K562 (cell line): ENCODE data around the gene CD6. TPM values are rescaled to one million over a fixed set of nuclear protein-coding genes. Genes with fewer than 3 reads are reported as not detected.

Experiments used
- ATAC-seq: fragments of 200-7000 bp; cut with Tn5 transposase; 3 replicates; pipeline ENCODE4 v1.9.1; 2020; ENCODE audit warnings: moderate library complexity
- BruUV-seq: library from RNA; stranded (reverse); fragments of 400-500 nt; replicated peaks from 2 replicates; lab custom pipeline; 2021; lab: Mats Ljungman, UMichigan
- CTCF ChIA-PET: fragments of 300-600 bp; formaldehyde crosslinking; extraction: SDS; loops from one replicate; lab custom pipeline; 2021; ENCODE audit warnings: low intra/inter-chr PET ratio; lab: Yijun Ruan, JAX
- POLR2A ChIA-PET: fragments of 300-600, 350-650 bp; sonication (Branson Sonifier 250); formaldehyde crosslinking; extraction: SDS; loops from one replicate; lab custom pipeline; 2021; ENCODE audit warnings: antibody characterized with exemption, inconsistent platforms; lab: Yijun Ruan, JAX
- DNase-seq, 4 experiments: peaks; one replicate each; pipeline versions ENCODE4 v3.0.0 to v3.0.0-alpha.2; 2011 to 2018; ENCODE audit warnings: low spot score in 3 of 4, mixed read lengths in 3 of 4; ENCODE audit errors: extremely low read depth in 1 of 4
- FAIRE-seq: peaks from 2 replicates; lab custom pipeline; 2011; peaks lifted over from hg19 to GRCh38; lab: Jason Lieb, UNC
- H2AFZ ChIP-seq: 2 replicates; pipeline ENCODE4 v1.6.0; 2011; ENCODE audit warnings: low read depth, low read length, control low read depth, inconsistent platforms
- H3K27ac ChIP-seq: fragments of 200-600 bp; 3 replicates; pipeline ENCODE4 v1.8.0; 2011; ENCODE audit warnings: low read depth, mild to moderate bottlenecking, control low read depth, inconsistent platforms, low read length, moderate library complexity, mixed read lengths; ENCODE audit errors: extremely low read depth
- H3K27me3 ChIP-seq, 2 experiments: fragments of 300-600 bp in 1 of 2; 2 replicates in 1 of 2; 3 replicates in 1 of 2; pipeline versions ENCODE4 v1.6.0 to v1.8.0; 2011; ENCODE audit warnings: inconsistent platforms in 2 of 2, low read length in 2 of 2, mild to moderate bottlenecking in 1 of 2, mixed read lengths in 1 of 2, moderate library complexity in 1 of 2; ENCODE audit not compliant: control insufficient read depth in 2 of 2, insufficient read depth in 2 of 2
- H3K36me3 ChIP-seq: fragments of 300-600 bp; 3 replicates; pipeline ENCODE4 v1.8.0; 2011; ENCODE audit warnings: mild to moderate bottlenecking, low read length, inconsistent platforms; ENCODE audit not compliant: control insufficient read depth, insufficient read depth
- H3K4me1 ChIP-seq, 2 experiments: fragments of 200-600 bp in 1 of 2; replicated peaks in 1 of 2; 2 replicates in 1 of 2; 3 replicates in 1 of 2; pipeline versions ENCODE4 v1.5.1 to v1.8.0; 2011; ENCODE audit warnings: inconsistent platforms in 2 of 2, low read length in 2 of 2, mild to moderate bottlenecking in 1 of 2, mixed read lengths in 1 of 2, moderate library complexity in 1 of 2; ENCODE audit not compliant: control insufficient read depth in 2 of 2, insufficient read depth in 2 of 2
- H3K4me2 ChIP-seq: 2 replicates; pipeline ENCODE4 v1.6.1; 2011; ENCODE audit warnings: low read length, control low read depth, inconsistent platforms, mixed read lengths; ENCODE audit not compliant: insufficient read depth
- H3K4me3 ChIP-seq: fragments of 200-600 bp; sonication (generic), shearing (Covaris generic); 2 replicates; pipeline ENCODE4 v1.5.1; 2016; ENCODE audit warnings: control low read depth, inconsistent platforms
- H3K79me2 ChIP-seq: fragments of 200-600 bp; 3 replicates; pipeline ENCODE4 v1.8.0; 2011; ENCODE audit warnings: low read length, inconsistent platforms; ENCODE audit not compliant: control insufficient read depth, insufficient read depth
- H3K9ac ChIP-seq, 2 experiments: 2 replicates each; pipeline versions ENCODE4 v1.6.0 to v1.6.1; 2011; ENCODE audit warnings: low read depth in 2 of 2, low read length in 2 of 2, control low read depth in 1 of 2, inconsistent platforms in 1 of 2, mild to moderate bottlenecking in 1 of 2, mixed read lengths in 1 of 2; ENCODE audit not compliant: insufficient read depth in 1 of 2
- H3K9me1 ChIP-seq: one replicate; pipeline ENCODE4 v1.6.0; 2011; ENCODE audit warnings: inconsistent platforms, mild to moderate bottlenecking, low read length, moderate library complexity; ENCODE audit not compliant: control insufficient read depth, insufficient read depth
- H3K9me3 ChIP-seq: replicated peaks from 2 replicates; pipeline ENCODE4 v1.5.1; 2011; ENCODE audit warnings: low read depth, low read length, inconsistent platforms; ENCODE audit not compliant: control insufficient read depth, insufficient read depth
- H4K20me1 ChIP-seq: replicated peaks from 2 replicates; pipeline ENCODE4 v1.6.1; 2011; ENCODE audit warnings: low read length, inconsistent platforms, mixed read lengths; ENCODE audit not compliant: control insufficient read depth, insufficient read depth
- C11orf30 ChIP-seq: fragments of 450-650 bp; IDR thresholded peaks from 2 replicates; pipeline ENCODE4 v1.6.1; 2016; ENCODE audit warnings: low read depth, mild to moderate bottlenecking
- CBX2 ChIP-seq: fragments of 200-600 bp; sonication (generic); IDR thresholded peaks from one replicate; pipeline ENCODE4 v1.6.1; 2012; ENCODE audit warnings: mild to moderate bottlenecking, low read length, inconsistent platforms; ENCODE audit not compliant: insufficient read depth, poor library complexity, severe bottlenecking
- CBX8 ChIP-seq: fragments of 200-600 bp; sonication (generic); IDR thresholded peaks from 2 replicates; pipeline ENCODE4 v1.6.1; 2012; ENCODE audit warnings: borderline replicate concordance, mixed run types, low read depth, mild to moderate bottlenecking, moderate library complexity, mixed read lengths, low read length, control low read depth, inconsistent platforms; ENCODE audit not compliant: poor library complexity, severe bottlenecking; ENCODE audit errors: extremely low read depth
- HOMEZ ChIP-seq: fragments of 250-450 bp; sonication (Bioruptor Pico); IDR thresholded peaks from 2 replicates; pipeline ENCODE4 v1.4.0; 2020; ENCODE audit warnings: mild to moderate bottlenecking, moderate library complexity
- NCOA4 ChIP-seq: fragments of 450-650 bp; IDR thresholded peaks from 2 replicates; pipeline ENCODE4 v1.6.1; 2018; ENCODE audit warnings: mild to moderate bottlenecking; ENCODE audit not compliant: partially characterized antibody
- RBM15 ChIP-seq: fragments of 200-400 bp; formaldehyde crosslinking; IDR thresholded peaks from 2 replicates; pipeline ENCODE4 v1.6.1; 2018; ENCODE audit warnings: mild to moderate bottlenecking, low read length, moderate library complexity; ENCODE audit not compliant: insufficient read depth
- RFX5 ChIP-seq: IDR thresholded peaks from 2 replicates; pipeline ENCODE4 v1.6.1; 2011; ENCODE audit warnings: low read depth, mild to moderate bottlenecking, improper control_type of control experiment, low read length
- RNF2 ChIP-seq: sonication (generic); IDR thresholded peaks from 2 replicates; pipeline ENCODE4 v1.6.1; 2016
- SIX5 ChIP-seq, 2 experiments: IDR thresholded peaks; 2 replicates each; pipeline ENCODE4 v1.6.1; 2011; ENCODE audit warnings: low read length in 2 of 2, borderline replicate concordance in 1 of 2, low read depth in 1 of 2, mild to moderate bottlenecking in 1 of 2, moderate library complexity in 1 of 2; ENCODE audit not compliant: insufficient read depth in 1 of 2
- SREBF1 ChIP-seq: fragments of 150-350 bp; IDR thresholded peaks from 2 replicates; pipeline ENCODE4 v1.6.1; 2014; ENCODE audit warnings: antibody characterized with exemption, low read depth, low read length, borderline replicate concordance
- ZEB2 ChIP-seq: fragments of 450-650 bp; IDR thresholded peaks from 2 replicates; pipeline ENCODE4 v1.6.1; 2016
- ZFP36 ChIP-seq: fragments of 150-350 bp; IDR thresholded peaks from 2 replicates; pipeline ENCODE4 v1.6.1; 2018; ENCODE audit warnings: low read length, low read depth; ENCODE audit not compliant: partially characterized antibody
- ZNF384 ChIP-seq: IDR thresholded peaks from 2 replicates; pipeline ENCODE4 v1.6.1; 2012; ENCODE audit warnings: low read depth, low read length, improper control_type of control experiment
- WGBS: fragments of 100-300 bp; shearing (Covaris generic); methylation state at CpG from one replicate; pipeline ENCODE4 v1.1.6; 2016; ENCODE audit warnings: low coverage, mixed read lengths; ENCODE audit not compliant: insufficient coverage; ENCODE audit errors: missing lambda C conversion rate; 5-methylcytosine and 5-hydroxymethylcytosine counted together
- in situ Hi-C: fragments of 300-500 bp; cut with MboI; formaldehyde crosslinking; loops from 4 replicates; pipeline ENCODE4 v1.15.0; 2018; ENCODE audit warnings: inconsistent platforms, mixed read lengths
- intact Hi-C: fragments of 100-400 bp; cut with micrococcal nuclease; formaldehyde crosslinking; loops from 2 replicates; pipeline ENCODE4 v1.14.2; 2022
- polyA plus RNA-seq, 8 experiments: library from polyadenylated mRNA; depleted of rRNA in 4 of 8; stranded (reverse) in 5 of 8; unstranded in 3 of 8; fragments of >200 nt; fragmentation: Nextera tagmentation in 2 of 8; fragmentation: Illumina TruSeq in 1 of 8; extraction: Ambion mirVana in 2 of 8; extraction: Trizol in 1 of 8; gene quantifications; 2 replicates each; pipeline versions ENCODE4 v1.2.1 to v1.2.3, GENCODE V29; 2011 to 2014; ENCODE audit warnings: inconsistent platforms in 1 of 8, missing spikeins in 1 of 8
- total RNA-seq, 7 experiments: library from RNA; depleted of rRNA in 6 of 7; stranded (reverse); fragments of >200 nt in 6 of 7; fragmentation: Illumina TruSeq in 2 of 7; extraction: Trizol in 2 of 7; gene quantifications; 2 replicates each; pipeline versions ENCODE4 v1.2.1 to v1.2.3, GENCODE V29; 2011 to 2021; ENCODE audit warnings: low replicate concordance in 1 of 7

Gene CD6
- total and polyA plus RNA-seq, 9 of the 15 experiments (the other 6 are each of a cell fraction or from before 2014, with no cell fraction given): 0.84 TPM; not detected in 8

- TF ChIP-seq RFX5: no peak
- no peak for TF ChIP-seq HOMEZ (CRISPR knock-in tag)
Measured at GRCh38 chr11:61046833-61047232, 75.4 kb downstream of the CD6 start (continued).

GRCh38 chr11:61048368-61049062 is 77.0 kb downstream of the CD6 start:
- no peaks in the 10 kb centered on the region for H3K9me1 ChIP-seq
- no peaks in the 10 kb centered on the region for H3K36me3 ChIP-seq
- TF ChIP-seq NCOA4: no peak
- peak; percentile 50 for TF ChIP-seq ZFP36
- peak; percentile 27; the same call in 1 of the 2 replicates for TF ChIP-seq RNF2
- no peak for TF ChIP-seq SREBF1
- TF ChIP-seq ZNF384: no peak
- TF ChIP-seq C11orf30: no peak
- TF ChIP-seq CBX2: peak; percentile 88
- TF ChIP-seq RBM15: no peak
- no peak for TF ChIP-seq ZEB2
- TF ChIP-seq CBX8: peak; percentile 92
- no peak for TF ChIP-seq SIX5 (IDR thresholded peaks at IDR 0.05; ENCODE audit: borderline replicate concordance in 1 of 2, insufficient read depth in 1 of 2, low read depth in 1 of 2, low read length in 2 of 2)
- no peak overlapping the region for H3K27ac ChIP-seq
- intact Hi-C loops (no loop called here), in situ Hi-C loops (no loop called here)
- FAIRE-seq (no peak), DNase-seq (no peak), ATAC-seq (no peak)
- no peaks in the 10 kb centered on the region for H3K4me1 ChIP-seq
- no peak overlapping the region for H3K4me3 ChIP-seq
- BruUV-seq: no TSS peak
- H3K9me3 ChIP-seq: no peaks in the 10 kb centered on the region
- ChIA-PET POLR2A (interaction anchor here (0.6 kb wide), 1 partner anchor 78 kb away, joined by 4 read pairs; no protein-coding TSS in a partner anchor), CTCF (no interaction called here)
- 0% methylated on average over 10 of the region's 12 CpGs for WGBS
- no peak overlapping the region for H3K4me2 ChIP-seq
- H3K27me3 ChIP-seq: peaks cover 52 to 55% of the 10 kb centered on the region in 2 experiments
- peaks cover 4% of the 10 kb centered on the region; the same call in 1 of the 2 replicates for H4K20me1 ChIP-seq
- no peaks in the 10 kb centered on the region for H3K79me2 ChIP-seq
- no peak overlapping the region for H2AFZ ChIP-seq
- H3K9ac ChIP-seq: no peak overlapping the region
